Fibroblast of skin of right biceps (primary cell): ENCODE results near the gene APLF.

Experiments
- DNase-seq: peaks from one replicate; pipeline ENCODE4 v3.0.0-alpha.2; 2013

The APLF gene, protein sequence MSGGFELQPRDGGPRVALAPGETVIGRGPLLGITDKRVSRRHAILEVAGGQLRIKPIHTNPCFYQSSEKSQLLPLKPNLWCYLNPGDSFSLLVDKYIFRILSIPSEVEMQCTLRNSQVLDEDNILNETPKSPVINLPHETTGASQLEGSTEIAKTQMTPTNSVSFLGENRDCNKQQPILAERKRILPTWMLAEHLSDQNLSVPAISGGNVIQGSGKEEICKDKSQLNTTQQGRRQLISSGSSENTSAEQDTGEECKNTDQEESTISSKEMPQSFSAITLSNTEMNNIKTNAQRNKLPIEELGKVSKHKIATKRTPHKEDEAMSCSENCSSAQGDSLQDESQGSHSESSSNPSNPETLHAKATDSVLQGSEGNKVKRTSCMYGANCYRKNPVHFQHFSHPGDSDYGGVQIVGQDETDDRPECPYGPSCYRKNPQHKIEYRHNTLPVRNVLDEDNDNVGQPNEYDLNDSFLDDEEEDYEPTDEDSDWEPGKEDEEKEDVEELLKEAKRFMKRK

DNA sequence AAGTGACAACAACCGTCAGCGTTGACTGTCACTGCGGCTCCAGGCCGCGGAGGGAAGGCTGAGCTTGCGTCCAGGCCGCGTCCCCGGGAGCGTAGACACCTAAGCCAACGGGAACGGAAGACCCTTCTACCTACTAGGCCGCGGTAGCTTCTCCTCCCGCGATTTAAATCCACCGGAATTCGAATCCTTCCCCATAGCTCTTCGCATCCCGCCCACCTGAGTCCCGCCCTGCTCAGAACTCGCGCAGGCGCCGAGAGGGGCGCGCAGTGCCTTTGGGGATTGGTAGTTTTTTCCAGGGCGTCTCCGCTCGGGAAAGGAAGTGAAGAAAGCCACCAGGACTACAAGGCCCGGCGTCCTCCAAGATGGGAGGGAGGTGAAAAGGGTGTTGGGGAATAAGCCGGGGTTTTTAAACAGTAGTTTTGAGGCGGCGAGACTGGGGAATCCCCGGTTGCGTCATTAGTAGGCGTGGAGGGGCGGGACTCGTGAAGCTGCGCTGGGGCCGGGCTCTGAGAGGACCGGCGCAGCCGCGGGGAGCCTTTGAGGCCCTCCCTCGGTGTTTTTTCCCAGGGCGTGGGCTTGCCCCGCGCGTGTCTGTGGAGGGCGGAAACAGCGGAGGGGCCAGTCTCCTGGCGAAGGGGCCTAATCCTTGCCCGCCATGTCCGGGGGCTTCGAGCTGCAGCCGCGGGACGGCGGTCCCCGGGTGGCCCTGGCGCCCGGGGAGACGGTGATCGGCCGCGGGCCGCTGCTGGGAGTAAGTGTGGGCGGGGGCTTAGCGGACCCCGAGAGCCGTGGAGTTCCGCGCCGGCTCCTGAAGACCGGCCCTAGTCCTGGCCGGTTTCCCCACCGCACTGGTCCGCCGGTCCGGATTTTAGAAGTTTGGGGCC, at the start of gene APLF, which contains the start of gene FBXO48:
Gene APLF, plus strand, starts transcription at position 509 of the 884 bp plus-strand sequence. Its CDS starts 147 bp downstream, at position 656.
Gene FBXO48, minus strand, starts transcription at position 218 of the 884 bp plus-strand sequence. CDS start 2,149 bp downstream, outside the sequence.
- peak; percentile 100 for DNase-seq

- no peak for DNase-seq
Measured at GRCh38 chr2:68417926-68418325, 49.5 kb upstream of the APLF start.

- DNase-seq = no peak
Measured at GRCh38 chr2:68418419-68418818, 49.0 kb upstream of the APLF start.

DNA sequence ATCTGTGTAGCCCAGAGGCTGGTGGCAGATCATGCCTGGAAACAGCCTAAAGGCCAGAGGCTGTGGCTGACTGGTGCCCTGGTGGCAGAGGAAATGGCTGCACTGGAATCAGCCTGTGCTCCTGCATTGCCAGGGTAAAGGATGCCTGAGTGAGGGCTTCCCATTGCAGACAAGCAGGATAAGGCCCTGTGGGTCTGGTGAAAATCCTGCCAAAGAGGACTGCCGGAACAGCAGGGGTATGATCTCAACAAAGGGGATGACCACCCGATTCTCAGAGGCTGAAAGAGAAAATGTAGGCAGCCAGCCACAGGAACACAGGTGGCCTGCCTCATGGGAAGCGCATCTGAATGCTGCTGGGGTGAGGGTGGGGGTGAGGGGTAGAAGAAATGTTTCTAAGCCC, 48.5 kb upstream of the APLF start:
- DNase-seq = no peak

- peak; percentile 41 for DNase-seq
Measured at GRCh38 chr2:68420254-68420910, 47.0 kb upstream of the APLF start.

DNA sequence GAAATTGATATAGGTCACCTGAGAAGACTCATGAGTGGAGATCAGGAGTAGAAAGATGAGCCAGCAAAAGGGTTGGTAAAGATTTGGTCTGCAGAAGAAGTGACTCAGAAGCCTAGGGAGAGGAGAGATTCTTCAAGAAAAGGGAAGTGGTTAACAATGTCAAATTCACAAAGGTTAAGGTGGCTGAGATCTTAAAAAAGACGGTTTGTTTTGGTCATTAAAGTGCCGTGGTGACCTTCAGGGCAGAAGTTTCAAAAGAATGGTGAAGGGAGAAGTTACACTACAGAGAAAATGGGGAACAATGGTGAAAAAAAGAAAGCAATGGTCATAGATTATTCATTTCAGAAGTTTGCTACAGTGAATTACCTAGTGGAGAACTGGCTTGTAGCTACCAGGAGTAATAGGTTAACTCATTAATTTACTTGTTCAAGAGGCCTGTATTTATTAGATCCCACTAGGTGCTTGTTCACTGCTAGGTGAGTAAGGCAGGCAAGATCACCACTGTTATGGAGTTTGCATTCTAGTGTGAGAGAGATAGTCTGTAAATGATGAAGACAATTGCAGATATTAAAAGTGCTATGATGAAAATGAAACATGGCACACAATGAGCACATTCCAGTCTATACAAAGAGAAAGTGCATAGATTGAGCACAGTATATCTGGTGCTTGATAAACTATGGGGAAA, 43.3 kb upstream of the APLF start:
- DNase-seq = no peak

DNA sequence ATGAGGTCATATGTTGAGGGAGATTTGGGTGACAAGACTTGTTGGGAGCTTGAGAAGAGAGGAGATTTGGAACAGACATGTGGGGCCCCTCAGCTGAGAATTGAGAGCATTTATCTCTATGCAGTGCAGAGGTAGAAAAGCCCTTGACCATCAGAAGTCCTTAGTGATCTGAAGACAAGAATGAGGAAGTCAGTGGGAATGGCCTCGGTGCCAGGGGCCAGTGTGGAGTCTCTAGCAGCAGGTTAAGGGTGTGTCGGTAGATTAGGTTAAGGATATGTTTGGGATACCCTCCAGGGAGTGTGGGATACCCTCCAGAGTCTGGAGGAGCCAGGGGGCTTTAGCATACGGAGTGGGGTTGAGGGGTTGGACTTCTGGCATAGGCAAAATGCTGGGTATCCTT, 41.9 kb upstream of the APLF start:
- no peak for DNase-seq

DNA sequence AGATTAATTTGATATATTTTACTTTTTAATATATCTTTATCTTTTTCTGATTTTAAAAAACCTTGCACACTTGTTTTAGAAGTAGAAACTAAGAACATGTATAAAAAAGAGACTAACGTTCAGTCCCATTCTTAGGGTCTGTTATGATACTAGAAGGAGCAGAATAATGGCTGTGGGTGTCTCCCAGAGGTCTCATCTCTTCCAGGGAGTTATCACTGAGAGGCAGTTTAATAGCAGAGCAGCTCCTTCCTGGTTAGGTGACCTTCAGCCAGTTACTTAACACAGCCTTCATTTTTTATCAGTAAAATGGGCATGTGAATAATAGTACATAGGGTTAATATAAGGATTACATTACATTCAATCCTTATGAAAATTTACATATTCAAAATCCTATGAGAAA, 40.9 kb upstream of the APLF start:
- no peak for DNase-seq

- DNase-seq = no peak
Measured at GRCh38 chr2:68426848-68427579, 40.4 kb upstream of the APLF start.

GRCh38 chr2:68428126-68428525, 39.3 kb upstream of the APLF start:
- no peak for DNase-seq

DNA sequence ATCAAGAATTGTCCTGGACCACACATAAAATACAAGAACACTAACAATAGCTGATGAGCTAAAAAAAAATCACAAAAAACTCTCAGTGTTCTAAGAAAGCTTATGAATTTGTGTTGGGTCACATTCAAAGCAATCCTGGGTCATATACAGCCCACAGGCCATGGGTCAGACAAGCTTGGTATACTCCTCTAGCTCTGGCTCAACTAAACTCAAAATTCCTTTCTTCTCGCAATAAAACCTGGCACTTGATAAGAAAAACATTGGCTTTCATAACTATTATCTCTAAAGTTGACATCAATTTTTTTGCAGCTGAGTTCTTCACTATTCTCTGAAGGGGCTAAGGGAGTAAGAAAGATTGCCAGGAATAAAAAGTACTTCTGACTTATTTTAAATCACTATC, 38.6 kb upstream of the APLF start:
- no peak for DNase-seq

GRCh38 chr2:68429311-68429826, 38.0 kb upstream of the APLF start:
- DNase-seq = no peak

DNA sequence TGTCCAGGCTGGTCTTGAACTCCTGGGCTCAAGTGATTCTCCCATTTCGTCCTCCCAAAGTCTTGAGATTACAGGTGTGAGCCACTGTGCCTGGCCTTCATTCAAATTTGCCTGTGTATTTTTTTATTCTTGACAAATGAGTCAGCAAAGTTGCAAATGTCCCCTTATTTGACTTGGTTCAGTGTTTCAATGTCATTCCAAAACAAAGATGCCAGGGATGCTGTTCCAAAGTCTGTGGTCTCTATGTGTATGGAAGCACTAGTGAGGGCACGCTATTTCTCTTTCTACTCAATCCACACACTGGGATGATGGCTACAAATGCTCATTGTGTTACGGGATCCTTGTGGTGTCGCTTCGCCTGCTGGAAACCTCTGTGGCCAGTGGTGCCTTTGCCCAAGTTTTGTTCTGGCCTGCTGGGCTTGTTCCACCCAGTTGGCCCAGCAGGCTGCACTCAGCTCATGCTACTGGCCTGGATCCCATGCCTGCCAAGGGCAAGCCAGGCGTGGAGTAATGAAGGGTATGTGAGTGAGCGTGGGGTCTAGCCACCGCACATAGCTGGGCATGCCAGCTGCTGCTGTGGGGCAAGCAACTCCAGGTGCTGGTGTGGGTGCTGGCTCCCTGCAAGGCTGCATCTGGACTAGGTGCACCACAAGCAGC, 35.9 kb upstream of the APLF start:
- DNase-seq = no peak

GRCh38 chr2:68432696-68433658, 34.4 kb upstream of the APLF start:
- no peak for DNase-seq

DNA sequence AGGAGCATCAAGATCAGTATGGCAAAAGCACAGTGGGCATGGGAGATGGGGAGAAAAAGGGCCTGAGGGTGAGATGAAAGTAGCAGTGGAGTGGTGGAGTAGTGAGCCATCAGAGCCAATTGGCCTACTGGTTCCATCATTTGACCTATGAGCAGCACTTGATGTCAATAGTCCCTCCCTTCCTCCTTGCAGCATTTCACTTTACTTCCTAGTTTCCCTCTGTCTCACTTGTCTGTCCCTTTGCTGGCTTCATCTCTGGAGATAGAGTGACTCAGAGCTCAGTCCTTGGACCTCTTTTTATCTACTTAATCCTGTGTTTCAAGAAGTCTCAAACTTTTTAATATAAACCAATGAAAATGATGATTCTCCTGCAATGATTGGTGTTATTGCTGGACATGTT, 32.4 kb upstream of the APLF start:
- no peak for DNase-seq

GRCh38 chr2:68435615-68436014, 31.8 kb upstream of the APLF start:
- peak; percentile 38 for DNase-seq

DNA sequence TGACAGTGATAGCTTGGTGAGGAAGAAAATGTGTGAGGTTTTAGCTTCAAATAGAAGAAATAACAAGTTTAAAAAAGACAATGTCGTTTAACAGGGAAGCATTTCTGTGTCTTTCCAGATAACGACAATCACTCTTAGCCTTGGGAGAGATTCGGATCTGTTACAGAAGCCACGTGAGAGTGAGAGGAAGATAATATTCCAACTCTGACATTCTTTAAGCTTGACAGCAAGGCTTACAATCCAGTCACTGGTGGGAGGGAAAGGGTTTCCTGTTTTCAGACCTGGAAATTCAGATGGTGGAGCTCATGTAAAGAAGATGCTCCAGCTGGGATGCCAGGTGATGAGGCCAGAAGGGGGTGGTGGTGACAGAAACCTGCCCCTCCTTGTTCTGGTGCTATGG, 31.1 kb upstream of the APLF start:
- peak; percentile 20 for DNase-seq

- DNase-seq = no peak
Measured at GRCh38 chr2:68438455-68439303, 28.7 kb upstream of the APLF start.
